ENCODE results near the gene PLEKHM1.

Gene PLEKHM1

GRCh38 chr17:45394091-45394490, 96.4 kb downstream of the PLEKHM1 start:
- Histone ChIP-seq H3K27me3 (ENCODE audit: insufficient read depth, low read length) (no peaks in the 10 kb centered on the region), H3K4me1 (ENCODE audit: control insufficient read depth in 1 of 2, insufficient read depth in 2 of 2, low read length in 2 of 2) (no peaks in the 10 kb centered on the region), H2BK120ac (ENCODE audit: insufficient read depth, low read length, poor library complexity) (no peak overlapping the region), H4K8ac (ENCODE audit: low read depth, low read length) (no peak overlapping the region), H3K14ac (ENCODE audit: low read length) (no peak overlapping the region), H4K91ac (ENCODE audit: low read depth, low read length) (no peak overlapping the region), H3K18ac (ENCODE audit: low read length) (no peak overlapping the region), H2AFZ (ENCODE audit: insufficient read depth, low read length, poor library complexity) (no peak overlapping the region), H3K9ac (ENCODE audit: low read length) (no peak overlapping the region), H3K4ac (ENCODE audit: low read depth, low read length) (no peak overlapping the region), H3K4me3 (ENCODE audit: low read depth, low read length) (no peak overlapping the region), H3K79me1 (ENCODE audit: low read length) (no peaks in the 10 kb centered on the region), H3K9me3 (ENCODE audit: insufficient read depth, low read depth, low read length) (peaks cover 2% of the 10 kb centered on the region), H3K36me3 (ENCODE audit: control insufficient read depth in 1 of 2, insufficient read depth in 2 of 2, low read length in 2 of 2) (peaks cover 2 to 10% of the 10 kb centered on the region in 2 experiments), H4K12ac (ENCODE audit: low read depth, low read length) (no peak overlapping the region), H2BK12ac (ENCODE audit: low read length) (no peak overlapping the region), H3K23ac (ENCODE audit: low read length) (no peak overlapping the region), H2AK5ac (ENCODE audit: low read length) (no peak overlapping the region), H3K79me2 (ENCODE audit: control insufficient read depth, insufficient read depth, low read length, poor library complexity) (no peaks in the 10 kb centered on the region), H2BK5ac (ENCODE audit: low read depth, low read length, poor library complexity) (no peak overlapping the region), H3K27ac (ENCODE audit: low read depth, low read length) (no peak overlapping the region), H3K4me2 (ENCODE audit: low read length) (no peak overlapping the region)
- WGBS (ENCODE audit: extremely low coverage, insufficient coverage, insufficient read length): no CpG with 5 or more reads among the region's 6 CpGs
- no peak for DNase-seq

DNA sequence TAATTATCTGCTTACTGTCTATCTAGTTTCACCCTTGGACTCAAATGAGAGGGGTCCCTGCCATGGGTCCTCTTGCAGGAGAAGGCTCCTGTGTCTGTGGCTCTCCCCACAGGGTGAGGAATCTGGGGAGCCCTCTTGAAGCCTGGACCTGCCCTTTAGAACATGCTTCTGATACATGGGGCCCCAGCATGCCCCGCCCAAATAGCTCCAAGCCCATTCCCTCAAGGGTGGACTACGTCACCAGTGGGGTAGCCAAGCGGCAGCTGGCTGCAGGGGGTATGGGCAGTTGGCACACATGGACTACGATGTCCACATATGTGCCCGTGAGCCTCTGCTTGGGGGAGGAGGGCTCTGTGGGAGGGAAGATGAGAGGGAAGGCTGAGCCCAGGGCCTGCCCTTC, 97.1 kb downstream of the PLEKHM1 start:
- Histone ChIP-seq H3K4me2 (ENCODE audit: low read length) (no peak overlapping the region), H3K9me3 (ENCODE audit: insufficient read depth, low read depth, low read length) (peaks cover 2% of the 10 kb centered on the region), H3K27ac (ENCODE audit: low read depth, low read length) (no peak overlapping the region), H3K36me3 (ENCODE audit: control insufficient read depth in 1 of 2, insufficient read depth in 2 of 2, low read length in 2 of 2) (peaks cover 2 to 10% of the 10 kb centered on the region in 2 experiments), H3K18ac (ENCODE audit: low read length) (no peak overlapping the region), H3K27me3 (ENCODE audit: insufficient read depth, low read length) (no peaks in the 10 kb centered on the region), H3K4ac (ENCODE audit: low read depth, low read length) (no peak overlapping the region), H4K91ac (ENCODE audit: low read depth, low read length) (no peak overlapping the region), H3K79me2 (ENCODE audit: control insufficient read depth, insufficient read depth, low read length, poor library complexity) (no peaks in the 10 kb centered on the region), H2BK12ac (ENCODE audit: low read length) (no peak overlapping the region), H2AK5ac (ENCODE audit: low read length) (no peak overlapping the region), H3K79me1 (ENCODE audit: low read length) (no peaks in the 10 kb centered on the region), H3K4me1 (ENCODE audit: control insufficient read depth in 1 of 2, insufficient read depth in 2 of 2, low read length in 2 of 2) (no peaks in the 10 kb centered on the region), H3K4me3 (ENCODE audit: low read depth, low read length) (no peak overlapping the region), H3K23ac (ENCODE audit: low read length) (no peak overlapping the region), H4K8ac (ENCODE audit: low read depth, low read length) (no peak overlapping the region), H2BK5ac (ENCODE audit: low read depth, low read length, poor library complexity) (no peak overlapping the region), H2AFZ (ENCODE audit: insufficient read depth, low read length, poor library complexity) (no peak overlapping the region), H3K9ac (ENCODE audit: low read length) (no peak overlapping the region), H2BK120ac (ENCODE audit: insufficient read depth, low read length, poor library complexity) (no peak overlapping the region), H4K12ac (ENCODE audit: low read depth, low read length) (no peak overlapping the region), H3K14ac (ENCODE audit: low read length) (no peak overlapping the region)
- no CpG with 5 or more reads among the region's 5 CpGs for WGBS (ENCODE audit: extremely low coverage, insufficient coverage, insufficient read length)
- no peak for DNase-seq

- no peaks in the 10 kb centered on the region for H3K27me3 ChIP-seq (ENCODE audit: insufficient read depth, low read length)
- no peak overlapping the region for H3K18ac ChIP-seq (ENCODE audit: low read length)
- no peak overlapping the region for H2BK12ac ChIP-seq (ENCODE audit: low read length)
- no peak overlapping the region for H4K12ac ChIP-seq (ENCODE audit: low read depth, low read length)
- no peak overlapping the region for H3K23ac ChIP-seq (ENCODE audit: low read length)
- H3K4ac ChIP-seq (ENCODE audit: low read depth, low read length): no peak overlapping the region
- no peak overlapping the region for H2AFZ ChIP-seq (ENCODE audit: insufficient read depth, low read length, poor library complexity)
- no peak overlapping the region for H2BK120ac ChIP-seq (ENCODE audit: insufficient read depth, low read length, poor library complexity)
- no peak overlapping the region for H2AK5ac ChIP-seq (ENCODE audit: low read length)
- no peaks in the 10 kb centered on the region for H3K79me2 ChIP-seq (ENCODE audit: control insufficient read depth, insufficient read depth, low read length, poor library complexity)
- H2BK5ac ChIP-seq (ENCODE audit: low read depth, low read length, poor library complexity): no peak overlapping the region
- no CpG with 5 or more reads among the region's 2 CpGs for WGBS (ENCODE audit: extremely low coverage, insufficient coverage, insufficient read length)
- peak in 1 of 2 donors; percentile 38 for DNase-seq
- H3K4me1 ChIP-seq (ENCODE audit: control insufficient read depth in 1 of 2, insufficient read depth in 2 of 2, low read length in 2 of 2): no peaks in the 10 kb centered on the region
- H3K9me3 ChIP-seq (ENCODE audit: insufficient read depth, low read depth, low read length): peaks cover 2% of the 10 kb centered on the region
- H4K8ac ChIP-seq (ENCODE audit: low read depth, low read length): no peak overlapping the region
- no peak overlapping the region for H3K27ac ChIP-seq (ENCODE audit: low read depth, low read length)
- H4K91ac ChIP-seq (ENCODE audit: low read depth, low read length): no peak overlapping the region
- H3K36me3 ChIP-seq (ENCODE audit: control insufficient read depth in 1 of 2, insufficient read depth in 2 of 2, low read length in 2 of 2): peaks cover 0 to 10% of the 10 kb centered on the region in 2 experiments
- no peak overlapping the region for H3K14ac ChIP-seq (ENCODE audit: low read length)
- H3K4me2 ChIP-seq (ENCODE audit: low read length): no peak overlapping the region
- H3K4me3 ChIP-seq (ENCODE audit: low read depth, low read length): no peak overlapping the region
- H3K79me1 ChIP-seq (ENCODE audit: low read length): no peaks in the 10 kb centered on the region
- no peak overlapping the region for H3K9ac ChIP-seq (ENCODE audit: low read length)
These were observed 98.6 kb downstream of the PLEKHM1 start for GRCh38 chr17:45391918-45392317.

DNA sequence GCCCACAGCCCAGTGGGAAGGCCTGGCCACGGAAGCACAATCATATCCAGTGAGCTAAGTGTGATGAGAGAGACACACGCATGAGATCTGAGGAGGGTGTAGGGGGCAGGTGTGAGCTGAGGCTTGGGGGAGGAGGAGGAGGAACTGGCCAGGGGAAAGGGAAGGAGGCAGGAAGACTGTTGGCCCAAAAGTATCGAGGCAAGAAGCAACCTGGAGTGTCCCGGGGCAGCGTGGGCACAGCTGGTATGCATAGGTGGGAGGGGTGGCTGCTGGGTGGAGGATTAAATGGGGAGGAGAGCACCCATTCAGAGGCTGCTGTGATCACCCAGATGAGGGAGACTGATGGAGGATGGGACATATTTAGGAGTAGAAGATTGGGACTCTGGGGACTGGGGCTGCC, 99.2 kb downstream of the PLEKHM1 start:
- H3K27me3 ChIP-seq (ENCODE audit: insufficient read depth, low read length): no peaks in the 10 kb centered on the region
- no peaks in the 10 kb centered on the region for H3K79me1 ChIP-seq (ENCODE audit: low read length)
- no peaks in the 10 kb centered on the region for H3K79me2 ChIP-seq (ENCODE audit: control insufficient read depth, insufficient read depth, low read length, poor library complexity)
- no peaks in the 10 kb centered on the region for H3K4me1 ChIP-seq (ENCODE audit: control insufficient read depth in 1 of 2, insufficient read depth in 2 of 2, low read length in 2 of 2)
- no peak overlapping the region for H4K8ac ChIP-seq (ENCODE audit: low read depth, low read length)
- H2BK120ac ChIP-seq (ENCODE audit: insufficient read depth, low read length, poor library complexity): no peak overlapping the region
- H3K23ac ChIP-seq (ENCODE audit: low read length): no peak overlapping the region
- no peak overlapping the region for H3K4ac ChIP-seq (ENCODE audit: low read depth, low read length)
- no peak overlapping the region for H2AK5ac ChIP-seq (ENCODE audit: low read length)
- H4K12ac ChIP-seq (ENCODE audit: low read depth, low read length): no peak overlapping the region
- WGBS (ENCODE audit: extremely low coverage, insufficient coverage, insufficient read length): no CpG with 5 or more reads among the region's 5 CpGs
- H4K91ac ChIP-seq (ENCODE audit: low read depth, low read length): no peak overlapping the region
- H3K14ac ChIP-seq (ENCODE audit: low read length): no peak overlapping the region
- no peak overlapping the region for H3K4me2 ChIP-seq (ENCODE audit: low read length)
- peaks cover 2% of the 10 kb centered on the region for H3K9me3 ChIP-seq (ENCODE audit: insufficient read depth, low read depth, low read length)
- no peak for DNase-seq
- H2BK12ac ChIP-seq (ENCODE audit: low read length): no peak overlapping the region
- no peak overlapping the region for H3K27ac ChIP-seq (ENCODE audit: low read depth, low read length)
- no peak overlapping the region for H2BK5ac ChIP-seq (ENCODE audit: low read depth, low read length, poor library complexity)
- no peak overlapping the region for H2AFZ ChIP-seq (ENCODE audit: insufficient read depth, low read length, poor library complexity)
- H3K9ac ChIP-seq (ENCODE audit: low read length): no peak overlapping the region
- no peak overlapping the region for H3K18ac ChIP-seq (ENCODE audit: low read length)
- no peak overlapping the region for H3K4me3 ChIP-seq (ENCODE audit: low read depth, low read length)
- H3K36me3 ChIP-seq (ENCODE audit: control insufficient read depth in 1 of 2, insufficient read depth in 2 of 2, low read length in 2 of 2): peaks cover 0 to 4% of the 10 kb centered on the region in 2 experiments

Measured in trophoblast cell (in vitro differentiated cells and primary cell).